MG63 (cell line): ENCODE results near the gene CDH16. TPM values are rescaled to one million over a fixed set of nuclear protein-coding genes. Genes with fewer than 3 reads are reported as not detected.

ENCODE experiments used
- DNase-seq: peaks from one replicate; pipeline ENCODE4 v3.0.0-alpha.2; 2020
- H3K27me3 ChIP-seq: fragments of 250-450 bp; sonication (Bioruptor Pico); 2 replicates; pipeline ENCODE4 v1.5.1; 2020; ENCODE audit warnings: mild to moderate bottlenecking, moderate library complexity
- H3K36me3 ChIP-seq: fragments of 250-450 bp; sonication (Bioruptor Pico); 2 replicates; pipeline ENCODE4 v1.5.1; 2020; ENCODE audit warnings: mild to moderate bottlenecking, moderate library complexity
- H3K4me3 ChIP-seq: fragments of 250-450 bp; sonication (Bioruptor Pico); 2 replicates; pipeline ENCODE4 v1.5.1; 2020; ENCODE audit warnings: mild to moderate bottlenecking, moderate library complexity
- H3K9me3 ChIP-seq: fragments of 250-450 bp; sonication (Bioruptor Pico); 2 replicates; pipeline ENCODE4 v1.5.1; 2020; ENCODE audit warnings: mild to moderate bottlenecking, moderate library complexity
- total RNA-seq: library from RNA; depleted of rRNA; stranded (reverse); fragments of >200 nt; shearing (Covaris generic); gene quantifications from 2 replicates; pipeline ENCODE4 v1.2.3, GENCODE V29; 2014; ENCODE audit warnings: low replicate concordance

The CDH16 gene
- total RNA-seq, 1 experiment from 2014 or later, result not detected

GRCh38 chr16:66923247-66923731, 4.6 kb upstream of the CDH16 start:
- Histone ChIP-seq H3K27me3 (no peaks in the 10 kb centered on the region), H3K36me3 (no peaks in the 10 kb centered on the region), H3K9me3 (no peaks in the 10 kb centered on the region), H3K4me3 (no peak overlapping the region)
- no peak for DNase-seq

GRCh38 chr16:66921729-66922450, 3.2 kb upstream of the CDH16 start:
- H3K9me3 ChIP-seq, result no peaks in the 10 kb centered on the region
- no peak for DNase-seq
- H3K4me3 ChIP-seq, result no peak overlapping the region
- no peaks in the 10 kb centered on the region for H3K36me3 ChIP-seq
- H3K27me3 ChIP-seq, result no peaks in the 10 kb centered on the region

GRCh38 chr16:66920924-66921680, 2.4 kb upstream of the CDH16 start:
- no peak for DNase-seq
- Histone ChIP-seq H3K36me3 (no peaks in the 10 kb centered on the region), H3K27me3 (no peaks in the 10 kb centered on the region), H3K4me3 (no peak overlapping the region), H3K9me3 (no peaks in the 10 kb centered on the region)

GRCh38 chr16:66920299-66920590, 1.6 kb upstream of the CDH16 start:
- no peaks in the 10 kb centered on the region for H3K9me3 ChIP-seq
- H3K36me3 ChIP-seq, result no peaks in the 10 kb centered on the region
- H3K27me3 ChIP-seq, result no peaks in the 10 kb centered on the region
- no peak overlapping the region for H3K4me3 ChIP-seq
- no peak for DNase-seq

GRCh38 chr16:66919569-66920298, 1.0 kb upstream of the CDH16 start:
- no peaks in the 10 kb centered on the region for H3K27me3 ChIP-seq

GRCh38 chr16:66918355-66918754, 330 bp downstream of the CDH16 start:
- H3K9me3 ChIP-seq, result no peaks in the 10 kb centered on the region
- no peaks in the 10 kb centered on the region for H3K27me3 ChIP-seq
- no peak for DNase-seq
- no peaks in the 10 kb centered on the region for H3K36me3 ChIP-seq
- H3K4me3 ChIP-seq, result no peak overlapping the region

More at GRCh38 chr16:66919569-66920298, 1.0 kb upstream of the CDH16 start:
- no peak for DNase-seq
- Histone ChIP-seq H3K36me3 (no peaks in the 10 kb centered on the region), H3K9me3 (no peaks in the 10 kb centered on the region), H3K4me3 (no peak overlapping the region)

- no peaks in the 10 kb centered on the region for H3K36me3 ChIP-seq
- no peaks in the 10 kb centered on the region for H3K9me3 ChIP-seq
- DNase-seq, result no peak
- no peaks in the 10 kb centered on the region for H3K27me3 ChIP-seq
- no peak overlapping the region for H3K4me3 ChIP-seq
Observed at GRCh38 chr16:66917741-66918140, 944 bp downstream of the CDH16 start.

- H3K4me3 ChIP-seq, result no peak overlapping the region
- H3K27me3 ChIP-seq, result no peaks in the 10 kb centered on the region
- H3K9me3 ChIP-seq, result no peaks in the 10 kb centered on the region
- no peaks in the 10 kb centered on the region for H3K36me3 ChIP-seq
- no peak for DNase-seq
Observed at GRCh38 chr16:66916518-66916917, 2.2 kb downstream of the CDH16 start.

- no peak for DNase-seq
- H3K27me3 ChIP-seq, result no peaks in the 10 kb centered on the region
- no peaks in the 10 kb centered on the region for H3K9me3 ChIP-seq
- H3K36me3 ChIP-seq, result no peaks in the 10 kb centered on the region
- H3K4me3 ChIP-seq, result no peak overlapping the region
Observed at GRCh38 chr16:66915041-66915440, 3.6 kb downstream of the CDH16 start.

- no peak overlapping the region for H3K4me3 ChIP-seq
- H3K9me3 ChIP-seq, result no peaks in the 10 kb centered on the region
- no peaks in the 10 kb centered on the region for H3K27me3 ChIP-seq
- H3K36me3 ChIP-seq, result no peaks in the 10 kb centered on the region
- no peak for DNase-seq
Observed at GRCh38 chr16:66914541-66914940, 4.1 kb downstream of the CDH16 start.

GRCh38 chr16:66913711-66914110, 5.0 kb downstream of the CDH16 start:
- H3K9me3 ChIP-seq, result no peaks in the 10 kb centered on the region
- no peaks in the 10 kb centered on the region for H3K27me3 ChIP-seq
- no peak for DNase-seq
- no peaks in the 10 kb centered on the region for H3K36me3 ChIP-seq
- H3K4me3 ChIP-seq, result no peak overlapping the region

GRCh38 chr16:66913081-66913480, 5.6 kb downstream of the CDH16 start:
- Histone ChIP-seq H3K4me3 (no peak overlapping the region), H3K9me3 (no peaks in the 10 kb centered on the region), H3K27me3 (no peaks in the 10 kb centered on the region), H3K36me3 (no peaks in the 10 kb centered on the region)
- no peak for DNase-seq

GRCh38 chr16:66911801-66912200, 6.9 kb downstream of the CDH16 start:
- no peak for DNase-seq
- no peaks in the 10 kb centered on the region for H3K27me3 ChIP-seq
- no peak overlapping the region for H3K4me3 ChIP-seq
- no peaks in the 10 kb centered on the region for H3K9me3 ChIP-seq
- no peaks in the 10 kb centered on the region for H3K36me3 ChIP-seq

- Histone ChIP-seq H3K9me3 (no peaks in the 10 kb centered on the region), H3K4me3 (no peak overlapping the region), H3K27me3 (no peaks in the 10 kb centered on the region), H3K36me3 (no peaks in the 10 kb centered on the region)
- no peak for DNase-seq
Observed at GRCh38 chr16:66911112-66911511, 7.6 kb downstream of the CDH16 start.

- H3K27me3 ChIP-seq, result no peaks in the 10 kb centered on the region
- DNase-seq, result no peak
- H3K36me3 ChIP-seq, result no peaks in the 10 kb centered on the region
- H3K4me3 ChIP-seq, result no peak overlapping the region
- H3K9me3 ChIP-seq, result no peaks in the 10 kb centered on the region
Observed at GRCh38 chr16:66910175-66910940, 8.3 kb downstream of the CDH16 start.

GRCh38 chr16:66908762-66909559, 9.7 kb downstream of the CDH16 start:
- DNase-seq, result no peak
- Histone ChIP-seq H3K9me3 (no peaks in the 10 kb centered on the region), H3K27me3 (no peaks in the 10 kb centered on the region), H3K36me3 (no peaks in the 10 kb centered on the region), H3K4me3 (no peak overlapping the region)
